ENCODE measurements around the gene NDST4. TPM values are rescaled to one million over a fixed set of nuclear protein-coding genes. Genes with fewer than 3 reads are reported as not detected.
A peak's percentile ranks its signal among the peaks of the same experiment; 100 is the strongest.

The NDST4 gene
- not detected in 2 replicates for polyA plus RNA-seq (2011; rRNA removed)
- polyA minus RNA-seq (2011; rRNA and poly(A)+ RNA removed) = not detected in 2 replicates

DNA sequence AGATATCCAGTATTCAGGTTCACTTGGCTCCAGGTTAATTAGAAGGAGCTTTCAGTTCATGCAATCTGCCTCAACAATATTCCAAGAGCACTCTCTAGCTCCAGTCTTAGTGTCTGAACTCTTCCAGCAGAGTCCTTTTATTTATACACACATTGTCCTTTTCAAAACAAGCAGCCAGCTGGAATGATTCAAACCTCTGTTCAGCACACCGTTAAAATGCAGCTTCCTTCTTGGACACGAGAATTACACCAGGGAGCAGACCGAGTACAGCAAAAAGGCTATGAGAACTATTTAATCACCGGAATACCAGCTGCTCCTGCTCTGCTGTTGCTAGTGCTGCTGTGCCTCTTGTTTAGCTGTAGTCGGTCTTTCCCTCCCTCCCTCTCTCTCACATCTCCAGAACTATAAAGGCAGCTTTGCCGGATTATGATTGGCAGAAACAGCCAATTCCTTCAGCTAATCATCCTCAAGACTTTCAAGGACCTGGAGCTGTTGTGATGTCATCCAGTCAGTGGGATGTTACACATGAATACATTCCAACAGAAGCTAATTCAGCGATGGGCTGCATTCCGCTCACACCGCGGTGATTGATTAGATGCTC lies at the start of gene NDST4:
Gene NDST4 (minus strand): TSS at position 115 of the 601 bp plus-strand sequence. CDS start 36,584 bp downstream, outside the sequence.
- Histone ChIP-seq H3K27me3 (ENCODE audit: control insufficient read depth, insufficient read depth, low read length) (no peaks in the 10 kb centered on the region), H3K4me3 (ENCODE audit: low read depth, low read length) (no peak within 1 kb of the TSS), H3K36me3 (ENCODE audit: control insufficient read depth, insufficient read depth, low read length) (no peaks in the 10 kb centered on the region)
- ChIA-PET POLR2A (no interaction called here), CTCF (interaction anchor here (1.0 kb wide), 1 partner anchor 13 kb away, joined by 4 read pairs; no protein-coding TSS in a partner anchor)
- no peak for DNase-seq (ENCODE audit: low read depth)
- TF ChIP-seq, protein P1, sequence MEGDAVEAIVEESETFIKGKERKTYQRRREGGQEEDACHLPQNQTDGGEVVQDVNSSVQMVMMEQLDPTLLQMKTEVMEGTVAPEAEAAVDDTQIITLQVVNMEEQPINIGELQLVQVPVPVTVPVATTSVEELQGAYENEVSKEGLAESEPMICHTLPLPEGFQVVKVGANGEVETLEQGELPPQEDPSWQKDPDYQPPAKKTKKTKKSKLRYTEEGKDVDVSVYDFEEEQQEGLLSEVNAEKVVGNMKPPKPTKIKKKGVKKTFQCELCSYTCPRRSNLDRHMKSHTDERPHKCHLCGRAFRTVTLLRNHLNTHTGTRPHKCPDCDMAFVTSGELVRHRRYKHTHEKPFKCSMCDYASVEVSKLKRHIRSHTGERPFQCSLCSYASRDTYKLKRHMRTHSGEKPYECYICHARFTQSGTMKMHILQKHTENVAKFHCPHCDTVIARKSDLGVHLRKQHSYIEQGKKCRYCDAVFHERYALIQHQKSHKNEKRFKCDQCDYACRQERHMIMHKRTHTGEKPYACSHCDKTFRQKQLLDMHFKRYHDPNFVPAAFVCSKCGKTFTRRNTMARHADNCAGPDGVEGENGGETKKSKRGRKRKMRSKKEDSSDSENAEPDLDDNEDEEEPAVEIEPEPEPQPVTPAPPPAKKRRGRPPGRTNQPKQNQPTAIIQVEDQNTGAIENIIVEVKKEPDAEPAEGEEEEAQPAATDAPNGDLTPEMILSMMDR (IDR thresholded peaks at IDR 0.05; ENCODE audit: insufficient read depth, low read depth, low read length) = no peak

DNA sequence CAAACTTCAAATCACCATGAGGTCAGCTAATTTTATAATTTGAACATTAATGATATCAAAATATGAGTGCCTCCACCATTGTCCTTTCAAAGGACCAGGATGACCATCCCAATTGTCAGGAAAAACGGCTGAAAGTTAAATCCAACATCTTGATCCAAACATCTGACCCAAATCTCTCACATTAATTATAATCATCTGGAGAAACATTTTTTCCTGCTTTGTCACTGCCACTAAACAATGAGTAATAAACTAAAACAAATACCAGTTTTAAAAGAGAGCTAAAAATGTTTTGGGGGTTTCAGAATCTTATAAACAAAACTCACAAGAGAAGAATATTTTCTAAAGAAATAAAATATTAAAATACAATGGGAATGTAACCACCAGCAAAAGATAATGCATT lies 45.7 kb upstream of the NDST4 start:
- DNase-seq (ENCODE audit: low read depth) = peak; percentile 49
- no peaks in the 10 kb centered on the region for H3K27me3 ChIP-seq (ENCODE audit: control insufficient read depth, insufficient read depth, low read length)
- CTCF ChIA-PET = no interaction called here
- no peak overlapping the region for H3K4me3 ChIP-seq (ENCODE audit: low read depth, low read length)
- no peaks in the 10 kb centered on the region for H3K36me3 ChIP-seq (ENCODE audit: control insufficient read depth, insufficient read depth, low read length)
- POLR2A ChIA-PET = no interaction called here
- TF ChIP-seq, protein P1 (IDR thresholded peaks at IDR 0.05; ENCODE audit: insufficient read depth, low read depth, low read length) = no peak

DNA sequence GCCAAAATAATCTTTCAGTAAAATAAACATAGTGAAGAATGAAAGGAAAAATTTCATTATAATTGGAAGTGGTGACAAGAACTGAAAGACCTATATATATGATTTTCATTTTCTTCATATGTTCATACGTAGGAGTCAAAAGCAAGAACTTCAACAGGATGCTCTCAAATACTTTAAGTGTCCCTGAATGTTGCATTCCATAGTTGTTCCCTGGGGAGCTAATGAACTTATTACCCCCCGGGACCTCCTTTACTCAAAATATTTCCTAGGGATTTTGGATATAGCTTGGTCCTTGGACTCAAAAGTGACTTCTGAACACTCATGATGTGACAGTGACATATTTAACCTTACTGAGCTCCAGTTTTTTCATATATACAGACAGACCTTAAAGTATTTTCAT lies 44.9 kb upstream of the NDST4 start:
- ChIA-PET CTCF (no interaction called here), POLR2A (interaction anchor here (0.6 kb wide), 1 partner anchor 12 kb away, joined by 11 read pairs; no protein-coding TSS in a partner anchor)
- TF ChIP-seq, protein P1 (IDR thresholded peaks at IDR 0.05; ENCODE audit: insufficient read depth, low read depth, low read length) = no peak
- no peak overlapping the region for H3K4me3 ChIP-seq (ENCODE audit: low read depth, low read length)
- no peak for DNase-seq (ENCODE audit: low read depth)
- no peaks in the 10 kb centered on the region for H3K27me3 ChIP-seq (ENCODE audit: control insufficient read depth, insufficient read depth, low read length)
- no peaks in the 10 kb centered on the region for H3K36me3 ChIP-seq (ENCODE audit: control insufficient read depth, insufficient read depth, low read length)

DNA sequence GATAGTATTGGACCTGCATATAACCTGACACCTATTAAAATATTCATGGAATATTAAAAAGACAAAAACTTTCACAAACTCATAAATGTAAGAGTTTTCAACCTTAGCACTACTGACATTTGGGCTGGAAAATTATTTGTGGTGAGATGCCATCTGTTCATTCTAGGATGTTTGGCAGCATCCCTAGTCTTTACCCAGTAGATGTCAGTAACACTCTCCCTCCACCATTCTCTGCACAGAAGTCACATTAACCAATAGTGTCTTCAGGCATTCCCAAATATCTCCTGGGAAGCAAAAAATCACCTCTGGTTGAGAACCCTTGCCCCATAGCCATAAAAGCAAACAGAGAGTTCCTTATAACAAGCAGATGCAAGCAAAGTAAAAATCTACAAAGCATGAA lies 41.4 kb upstream of the NDST4 start:
- peak; percentile 16 for DNase-seq (ENCODE audit: low read depth)

DNA sequence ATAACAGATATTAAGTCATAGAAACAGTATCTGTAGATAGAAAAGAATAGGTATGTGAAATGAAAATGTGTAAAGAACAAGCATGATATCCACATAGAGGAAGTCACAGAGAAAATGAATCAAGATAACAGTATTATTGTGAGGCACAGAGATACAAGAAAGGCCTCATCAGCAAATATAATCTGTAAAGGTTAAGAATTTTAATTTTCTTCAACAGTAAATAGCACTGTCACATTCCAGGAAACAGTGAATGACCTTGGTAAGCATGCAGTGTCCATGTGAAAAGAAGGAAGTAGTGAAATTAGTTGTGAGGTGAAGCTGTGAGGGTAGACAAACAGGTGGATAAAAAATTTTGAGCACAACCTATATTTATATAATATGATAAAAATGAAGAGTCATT lies 39.5 kb upstream of the NDST4 start:
- ChIA-PET POLR2A (no interaction called here), CTCF (no interaction called here)
- Histone ChIP-seq H3K27me3 (ENCODE audit: control insufficient read depth, insufficient read depth, low read length) (no peaks in the 10 kb centered on the region), H3K36me3 (ENCODE audit: control insufficient read depth, insufficient read depth, low read length) (no peaks in the 10 kb centered on the region), H3K4me3 (ENCODE audit: low read depth, low read length) (no peak overlapping the region)
- TF ChIP-seq, protein P1 (IDR thresholded peaks at IDR 0.05; ENCODE audit: insufficient read depth, low read depth, low read length) = no peak
- DNase-seq (ENCODE audit: low read depth) = no peak

More for the DNA sequence above, 41.4 kb upstream of the NDST4 start:
- Histone ChIP-seq H3K36me3 (ENCODE audit: control insufficient read depth, insufficient read depth, low read length) (no peaks in the 10 kb centered on the region), H3K27me3 (ENCODE audit: control insufficient read depth, insufficient read depth, low read length) (no peaks in the 10 kb centered on the region), H3K4me3 (ENCODE audit: low read depth, low read length) (no peak overlapping the region)
- POLR2A ChIA-PET = no interaction called here
- CTCF ChIA-PET = no interaction called here
- TF ChIP-seq, protein P1 (IDR thresholded peaks at IDR 0.05; ENCODE audit: insufficient read depth, low read depth, low read length) = peak; percentile 44
